A549 (cell line): ENCODE results near the gene PRR5L. TPM values are rescaled to one million over a fixed set of nuclear protein-coding genes. Genes with fewer than 3 reads are reported as not detected.

Experiments
- ATAC-seq, 2 experiments: fragments of 200-7000 bp in 1 of 2; fragments of >200 bp in 1 of 2; cut with Nextera tagmentation in 1 of 2; cut with Tn5 transposase in 1 of 2; 3 replicates each; pipeline versions ENCODE4 v1.8.0 to v1.9.1; 2018 to 2020; ENCODE audit warnings: mild to moderate bottlenecking in 1 of 2, moderate library complexity in 1 of 2
- CTCF ChIA-PET: fragments of 300-600 bp; sonication (Branson Sonifier 250); formaldehyde crosslinking; extraction: SDS; loops from one replicate; lab custom pipeline; 2021; ENCODE audit warnings: antibody characterized with exemption, inconsistent platforms; lab: Yijun Ruan, JAX
- POLR2A ChIA-PET: fragments of 350-600 bp; formaldehyde crosslinking; extraction: SDS; loops from one replicate; lab custom pipeline; 2021; ENCODE audit warnings: antibody characterized with exemption, inconsistent platforms; lab: Yijun Ruan, JAX
- DNase-seq, 2 experiments: peaks; one replicate each; pipeline versions ENCODE4 v3.0.0 to v3.0.0-alpha.2; 2011 to 2016; ENCODE audit warnings: low read depth in 1 of 2, low spot score in 1 of 2
- FAIRE-seq: peaks from 2 replicates; lab custom pipeline; 2011; peaks lifted over from hg19 to GRCh38; lab: Jason Lieb, UNC
- H3K27ac ChIP-seq, 2 experiments: fragments of >200 bp; sonication (Bioruptor Twin); formaldehyde crosslinking; 3 replicates each; pipeline ENCODE4 v1.5.1; 2016 to 2017
- H3K4me1 ChIP-seq: fragments of >200 bp; sonication (Bioruptor Twin); formaldehyde crosslinking; 3 replicates; pipeline ENCODE4 v1.6.1; 2016
- H3K4me2 ChIP-seq: fragments of >200 bp; sonication (Bioruptor Twin); formaldehyde crosslinking; 3 replicates; pipeline ENCODE4 v1.6.1; 2016
- H3K4me3 ChIP-seq: fragments of >200 bp; sonication (Bioruptor Twin); formaldehyde crosslinking; 3 replicates; pipeline ENCODE4 v1.5.1; 2016
- H3K9me3 ChIP-seq: fragments of >200 bp; sonication (Bioruptor Twin); formaldehyde crosslinking; 3 replicates; pipeline ENCODE4 v1.6.1; 2016
- ATOH8 ChIP-seq: fragments of 250-450 bp; sonication (Bioruptor Pico); IDR thresholded peaks from 2 replicates; pipeline ENCODE4 v1.5.0; 2020; ENCODE audit warnings: low read depth, mild to moderate bottlenecking, moderate library complexity
- BCL3 ChIP-seq: fragments of >200 bp; sonication (Bioruptor Twin); formaldehyde crosslinking; IDR thresholded peaks from 3 replicates; pipeline ENCODE4 v1.6.1; 2016
- CBX8 ChIP-seq: fragments of 200-600 bp; sonication (generic); IDR thresholded peaks from 2 replicates; pipeline ENCODE4 v1.6.1; 2016
- CHD2 ChIP-seq: fragments of 150-350 bp; IDR thresholded peaks from 2 replicates; pipeline ENCODE4 v1.6.1; 2014; ENCODE audit warnings: low read length; ENCODE audit not compliant: partially characterized antibody
- CTCF ChIP-seq: fragments of >200 bp; sonication (Bioruptor Twin); formaldehyde crosslinking; IDR thresholded peaks from 3 replicates; pipeline ENCODE4 v1.5.1; 2016
- E2F6 ChIP-seq: IDR thresholded peaks from 2 replicates; pipeline ENCODE4 v1.6.1; 2012; ENCODE audit warnings: low read depth, borderline replicate concordance
- ELK1 ChIP-seq: fragments of 150-350 bp; IDR thresholded peaks from 2 replicates; pipeline ENCODE4 v1.6.1; 2014; ENCODE audit warnings: low read depth, mild to moderate bottlenecking, low read length
- FOSB ChIP-seq: fragments of 250-450 bp; sonication (Bioruptor Pico); IDR thresholded peaks from 2 replicates; pipeline ENCODE4 v1.5.0; 2020; ENCODE audit warnings: mild to moderate bottlenecking, moderate library complexity
- FOSL2 ChIP-seq, 2 experiments: fragments of 450-650 bp in 1 of 2; fragments of >200 bp in 1 of 2; sonication (Bioruptor Twin) in 1 of 2; formaldehyde crosslinking; IDR thresholded peaks; 2 replicates each; pipeline versions ENCODE4 v1.5.0 to v1.6.1; 2016 to 2020; ENCODE audit warnings: mild to moderate bottlenecking in 1 of 2, moderate library complexity in 1 of 2
- GATA3 ChIP-seq: IDR thresholded peaks from 2 replicates; pipeline ENCODE4 v1.6.1; 2012; ENCODE audit warnings: borderline replicate concordance
- HDAC2 ChIP-seq: fragments of 200-600 bp; sonication (generic); IDR thresholded peaks from 2 replicates; pipeline ENCODE4 v1.6.1; 2016
- HEYL ChIP-seq: fragments of 250-450 bp; sonication (Bioruptor Pico); IDR thresholded peaks from 2 replicates; pipeline ENCODE4 v1.8.0; 2021; ENCODE audit warnings: mild to moderate bottlenecking, moderate library complexity
- HMGXB4 ChIP-seq: fragments of 250-450 bp; sonication (Bioruptor Pico); IDR thresholded peaks from 2 replicates; pipeline ENCODE4 v1.5.0; 2021; ENCODE audit warnings: mild to moderate bottlenecking, moderate library complexity, borderline replicate concordance
- JUN ChIP-seq, 2 experiments: fragments of >200 bp; sonication (Bioruptor Twin); formaldehyde crosslinking; IDR thresholded peaks; 2 replicates in 1 of 2; 3 replicates in 1 of 2; pipeline ENCODE4 v1.6.1; 2016 to 2017
- KDM5A ChIP-seq: fragments of 200-600 bp; sonication (generic); IDR thresholded peaks from 2 replicates; pipeline ENCODE4 v1.6.1; 2016; ENCODE audit warnings: antibody characterized with exemption, mild to moderate bottlenecking
- MAX ChIP-seq: IDR thresholded peaks from 2 replicates; pipeline ENCODE4 v1.6.1; 2012
- MAZ ChIP-seq: fragments of 150-350 bp; IDR thresholded peaks from 2 replicates; pipeline ENCODE4 v1.6.1; 2014; ENCODE audit warnings: antibody characterized with exemption, low read depth, low read length, borderline replicate concordance
- MYC ChIP-seq: IDR thresholded peaks from 2 replicates; pipeline ENCODE4 v1.6.1; 2012; ENCODE audit warnings: mild to moderate bottlenecking, inconsistent platforms, low read length, improper control_type of control experiment, borderline replicate concordance
- NFE2L2 ChIP-seq: fragments of 150-350 bp; conservative IDR thresholded peaks from 2 replicates; pipeline ENCODE4 v1.6.1; 2014; ENCODE audit warnings: low read length
- NPAS2 ChIP-seq: fragments of 250-450 bp; sonication (Bioruptor Pico); IDR thresholded peaks from 2 replicates; pipeline ENCODE4 v1.8.0; 2022; ENCODE audit warnings: mild to moderate bottlenecking, moderate library complexity, borderline replicate concordance
- PBX3 ChIP-seq: IDR thresholded peaks from 2 replicates; pipeline ENCODE4 v1.6.1; 2012
- PHF8 ChIP-seq: fragments of 200-600 bp; sonication (generic); IDR thresholded peaks from 2 replicates; pipeline ENCODE4 v1.6.1; 2016; ENCODE audit warnings: low read depth, mild to moderate bottlenecking, antibody characterized with exemption, moderate library complexity, borderline replicate concordance
- POLR2A ChIP-seq: IDR thresholded peaks from 2 replicates; pipeline ENCODE4 v1.6.1; 2012; ENCODE audit warnings: mild to moderate bottlenecking, low read length
- TP53 ChIP-seq: fragments of 250-450 bp; sonication (Bioruptor Pico); IDR thresholded peaks from 2 replicates; pipeline ENCODE4 v1.5.0; 2021; ENCODE audit warnings: mild to moderate bottlenecking, moderate library complexity
- USF2 ChIP-seq: fragments of 450-650 bp; IDR thresholded peaks from 2 replicates; pipeline ENCODE4 v1.6.1; 2014; ENCODE audit warnings: antibody characterized with exemption
- ZFP36 ChIP-seq: fragments of 450-650 bp; IDR thresholded peaks from 2 replicates; pipeline ENCODE4 v1.6.1; 2014; ENCODE audit warnings: borderline replicate concordance; ENCODE audit not compliant: partially characterized antibody
- WGBS: methylation state at CpG from one replicate; pipeline ENCODE4 v1.1.6; 2017; ENCODE audit errors: missing lambda C conversion rate; 5-methylcytosine and 5-hydroxymethylcytosine counted together
- polyA plus RNA-seq, 4 experiments: library from polyadenylated mRNA; depleted of rRNA in 3 of 4; stranded (reverse); fragments of >200 nt; fragmentation: RNase III in 1 of 4; extraction: RNeasy Plus Mini Kit Qiagen cat#74134 plus additional on column Dnase treatment in 1 of 4; gene quantifications; 2 replicates in 3 of 4; 3 replicates in 1 of 4; pipeline ENCODE4 v1.2.3, GENCODE V29; 2011 to 2017

Gene PRR5L
- polyA plus RNA-seq, 2 of the 4 experiments (the other 2 are of a cell fraction): 6.9 to 12.1 TPM

GRCh38 chr11:36289226-36289852 is 6.7 kb upstream of the PRR5L start, which contains the start of gene COMMD9:
COMMD9 (minus strand) TSS chr11:36289424; CDS start chr11:36289412, 12 bp downstream.
- Histone ChIP-seq H3K4me3 (peak within 1 kb of the TSS; percentile 98), H3K27ac (peak within 1 kb of the TSS; percentile 70 to 85), H3K4me2 (peak within 1 kb of the TSS; percentile 97), H3K4me1 (peaks cover 6% of the 10 kb centered on the region; the same call in 1 of the 3 replicates), H3K9me3 (no peaks in the 10 kb centered on the region)
- peak; percentile 95 for TF ChIP-seq HDAC2
- peak; percentile 73 for TF ChIP-seq MAX
- TF ChIP-seq TP53 (CRISPR knock-in tag): no peak
- TF ChIP-seq GATA3: no peak; the same call in 1 of the 2 replicates
- no peak for TF ChIP-seq ELK1
- no peak for TF ChIP-seq FOSB (CRISPR knock-in tag)
- TF ChIP-seq FOSL2 (IDR thresholded peaks at IDR 0.05): no peak
- TF ChIP-seq FOSL2 (CRISPR knock-in tag; IDR thresholded peaks at IDR 0.05): peak; percentile 39
- peak; percentile 48 for TF ChIP-seq POLR2A
- no peak for TF ChIP-seq BCL3
- TF ChIP-seq HMGXB4 (CRISPR knock-in tag): no peak
- no peak for TF ChIP-seq CTCF
- TF ChIP-seq USF2: peak; percentile 99
- TF ChIP-seq MAZ: no peak
- TF ChIP-seq CHD2: peak; percentile 53
- no peak for TF ChIP-seq CBX8
- TF ChIP-seq PHF8: peak; percentile 79; the same call in 1 of the 2 replicates
- TF ChIP-seq E2F6: no peak
- TF ChIP-seq ZFP36: no peak
- no peak for TF ChIP-seq NFE2L2
- TF ChIP-seq NPAS2 (CRISPR knock-in tag): peak; percentile 91
- TF ChIP-seq KDM5A: peak; percentile 99
- peak in 1 of 2 experiments; percentile 64; a peak in 2 of 5 replicates for TF ChIP-seq JUN (IDR thresholded peaks at IDR 0.05)
- TF ChIP-seq HEYL (CRISPR knock-in tag): 0 out of 2 replicates have a peak, but pooled peaks have one; percentile 25
- TF ChIP-seq ATOH8: no peak
- no peak for TF ChIP-seq MYC
- no peak for TF ChIP-seq PBX3
- POLR2A ChIA-PET: interaction anchor here (1.0 kb wide), 1 partner anchor 10 kb away, joined by 7 read pairs; no protein-coding TSS in a partner anchor
- CTCF ChIA-PET: interaction anchor here (0.8 to 10.6 kb wide), 9 partner anchors 10 to 467 kb away, joined by 3 to 182 read pairs (median 3); partner anchors contain the start of gene TRAF6
- FAIRE-seq: no peak
- peak; percentile 96 to 99 for ATAC-seq
- peak; percentile 94 for DNase-seq
- 4% methylated on average over 13 of the region's 31 CpGs for WGBS
